ENCODE measurements around the gene SMIM28.

Gene SMIM28

GRCh38 chr6:138334963-138335362, 42.7 kb upstream of the SMIM28 start:
- H3K27me3 ChIP-seq (ENCODE audit: insufficient read depth, low read length) = no peaks in the 10 kb centered on the region
- no peaks in the 10 kb centered on the region for H3K79me2 ChIP-seq (ENCODE audit: insufficient read depth, low read length)
- H3K36me3 ChIP-seq (ENCODE audit: insufficient read depth, low read length) = no peaks in the 10 kb centered on the region
- no peaks in the 10 kb centered on the region for H3K9me3 ChIP-seq (ENCODE audit: low read length)
- no peak overlapping the region for H3K4me3 ChIP-seq (ENCODE audit: low read depth, low read length, poor library complexity, severe bottlenecking)
- H3K27ac ChIP-seq (ENCODE audit: low read depth, low read length, poor library complexity, severe bottlenecking) = no peak overlapping the region
- no peak overlapping the region for H2AFZ ChIP-seq (ENCODE audit: low read length)
- H4K20me1 ChIP-seq (ENCODE audit: insufficient read depth, low read length) = no peaks in the 10 kb centered on the region
- no peaks in the 10 kb centered on the region for H3F3A ChIP-seq (ENCODE audit: insufficient read depth, low read length)
- H3K4me2 ChIP-seq (ENCODE audit: low read length) = no peak overlapping the region
- H3K9me2 ChIP-seq (ENCODE audit: low read depth, low read length) = no peaks in the 10 kb centered on the region
- no peak overlapping the region for H3K9ac ChIP-seq (ENCODE audit: low read length)
- TF ChIP-seq EZH2 (IDR thresholded peaks at IDR 0.05; ENCODE audit: borderline replicate concordance, low read length) = no peak
- TF ChIP-seq, protein P1, sequence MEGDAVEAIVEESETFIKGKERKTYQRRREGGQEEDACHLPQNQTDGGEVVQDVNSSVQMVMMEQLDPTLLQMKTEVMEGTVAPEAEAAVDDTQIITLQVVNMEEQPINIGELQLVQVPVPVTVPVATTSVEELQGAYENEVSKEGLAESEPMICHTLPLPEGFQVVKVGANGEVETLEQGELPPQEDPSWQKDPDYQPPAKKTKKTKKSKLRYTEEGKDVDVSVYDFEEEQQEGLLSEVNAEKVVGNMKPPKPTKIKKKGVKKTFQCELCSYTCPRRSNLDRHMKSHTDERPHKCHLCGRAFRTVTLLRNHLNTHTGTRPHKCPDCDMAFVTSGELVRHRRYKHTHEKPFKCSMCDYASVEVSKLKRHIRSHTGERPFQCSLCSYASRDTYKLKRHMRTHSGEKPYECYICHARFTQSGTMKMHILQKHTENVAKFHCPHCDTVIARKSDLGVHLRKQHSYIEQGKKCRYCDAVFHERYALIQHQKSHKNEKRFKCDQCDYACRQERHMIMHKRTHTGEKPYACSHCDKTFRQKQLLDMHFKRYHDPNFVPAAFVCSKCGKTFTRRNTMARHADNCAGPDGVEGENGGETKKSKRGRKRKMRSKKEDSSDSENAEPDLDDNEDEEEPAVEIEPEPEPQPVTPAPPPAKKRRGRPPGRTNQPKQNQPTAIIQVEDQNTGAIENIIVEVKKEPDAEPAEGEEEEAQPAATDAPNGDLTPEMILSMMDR (IDR thresholded peaks at IDR 0.05; ENCODE audit: low read length) = no peak
- no peaks in the 10 kb centered on the region for H3K4me1 ChIP-seq (ENCODE audit: insufficient read depth, low read length, severe bottlenecking)

- H3K79me2 ChIP-seq (ENCODE audit: insufficient read depth, low read length) = no peaks in the 10 kb centered on the region
- H3K4me1 ChIP-seq (ENCODE audit: insufficient read depth, low read length, severe bottlenecking) = no peaks in the 10 kb centered on the region
- H3K4me3 ChIP-seq (ENCODE audit: low read depth, low read length, poor library complexity, severe bottlenecking) = no peak overlapping the region
- no peaks in the 10 kb centered on the region for H3K9me3 ChIP-seq (ENCODE audit: low read length)
- no peak for TF ChIP-seq EZH2 (IDR thresholded peaks at IDR 0.05; ENCODE audit: borderline replicate concordance, low read length)
- H2AFZ ChIP-seq (ENCODE audit: low read length) = no peak overlapping the region
- H3K36me3 ChIP-seq (ENCODE audit: insufficient read depth, low read length) = no peaks in the 10 kb centered on the region
- H3F3A ChIP-seq (ENCODE audit: insufficient read depth, low read length) = no peaks in the 10 kb centered on the region
- peak overlapping the region; percentile 14; the same call in 1 of the 2 replicates for H3K4me2 ChIP-seq (ENCODE audit: low read length)
- H3K27ac ChIP-seq (ENCODE audit: low read depth, low read length, poor library complexity, severe bottlenecking) = no peak overlapping the region
- no peaks in the 10 kb centered on the region for H3K27me3 ChIP-seq (ENCODE audit: insufficient read depth, low read length)
- H3K9me2 ChIP-seq (ENCODE audit: low read depth, low read length) = no peaks in the 10 kb centered on the region
- no peak overlapping the region for H3K9ac ChIP-seq (ENCODE audit: low read length)
- no peaks in the 10 kb centered on the region for H4K20me1 ChIP-seq (ENCODE audit: insufficient read depth, low read length)
Measured at GRCh38 chr6:138336221-138336620, 41.5 kb upstream of the SMIM28 start.

GRCh38 chr6:138337076-138337475, 40.6 kb upstream of the SMIM28 start:
- Histone ChIP-seq H3K4me3 (ENCODE audit: low read depth, low read length, poor library complexity, severe bottlenecking) (no peak overlapping the region), H3K9ac (ENCODE audit: low read length) (no peak overlapping the region), H3K27me3 (ENCODE audit: insufficient read depth, low read length) (no peaks in the 10 kb centered on the region), H2AFZ (ENCODE audit: low read length) (no peak overlapping the region), H3K9me2 (ENCODE audit: low read depth, low read length) (no peaks in the 10 kb centered on the region), H3K36me3 (ENCODE audit: insufficient read depth, low read length) (no peaks in the 10 kb centered on the region), H3F3A (ENCODE audit: insufficient read depth, low read length) (no peaks in the 10 kb centered on the region), H3K27ac (ENCODE audit: low read depth, low read length, poor library complexity, severe bottlenecking) (no peak overlapping the region), H4K20me1 (ENCODE audit: insufficient read depth, low read length) (no peaks in the 10 kb centered on the region), H3K4me1 (ENCODE audit: insufficient read depth, low read length, severe bottlenecking) (no peaks in the 10 kb centered on the region), H3K4me2 (ENCODE audit: low read length) (no peak overlapping the region), H3K9me3 (ENCODE audit: low read length) (no peaks in the 10 kb centered on the region), H3K79me2 (ENCODE audit: insufficient read depth, low read length) (no peaks in the 10 kb centered on the region)
- TF ChIP-seq EZH2 (IDR thresholded peaks at IDR 0.05; ENCODE audit: borderline replicate concordance, low read length) = no peak
- TF ChIP-seq, protein P1 (IDR thresholded peaks at IDR 0.05; ENCODE audit: low read length) = no peak

GRCh38 chr6:138339024-138339423, 38.7 kb upstream of the SMIM28 start:
- Histone ChIP-seq H3K27me3 (ENCODE audit: insufficient read depth, low read length) (no peaks in the 10 kb centered on the region), H3F3A (ENCODE audit: insufficient read depth, low read length) (no peaks in the 10 kb centered on the region), H3K4me3 (ENCODE audit: low read depth, low read length, poor library complexity, severe bottlenecking) (no peak overlapping the region), H3K27ac (ENCODE audit: low read depth, low read length, poor library complexity, severe bottlenecking) (no peak overlapping the region), H3K9me3 (ENCODE audit: low read length) (no peaks in the 10 kb centered on the region), H4K20me1 (ENCODE audit: insufficient read depth, low read length) (no peaks in the 10 kb centered on the region), H2AFZ (ENCODE audit: low read length) (no peak overlapping the region), H3K9ac (ENCODE audit: low read length) (no peak overlapping the region), H3K36me3 (ENCODE audit: insufficient read depth, low read length) (no peaks in the 10 kb centered on the region), H3K9me2 (ENCODE audit: low read depth, low read length) (no peaks in the 10 kb centered on the region), H3K4me1 (ENCODE audit: insufficient read depth, low read length, severe bottlenecking) (no peaks in the 10 kb centered on the region), H3K4me2 (ENCODE audit: low read length) (no peak overlapping the region), H3K79me2 (ENCODE audit: insufficient read depth, low read length) (no peaks in the 10 kb centered on the region)
- no peak for TF ChIP-seq EZH2 (IDR thresholded peaks at IDR 0.05; ENCODE audit: borderline replicate concordance, low read length)
- TF ChIP-seq, protein P1 (IDR thresholded peaks at IDR 0.05; ENCODE audit: low read length) = no peak
